Naive B cell (primary cell): Measurements from ENCODE around the gene CNPPD1. TPM values are rescaled to one million over a fixed set of nuclear protein-coding genes. Genes with fewer than 3 reads are reported as not detected.
"Not testable (repeated sequence)": the region's sequence is repeated elsewhere in the genome, so short reads cannot be mapped to it uniquely, and the experiment has no call there.

Source experiments
- ATAC-seq, 2 donors: fragments of 150-1000 bp; cut with Tn5 transposase; 2 replicates each; pipeline ENCODE4 v1.10.0; 2021; ENCODE audit warnings: low read depth in 2 of 2, mild to moderate bottlenecking in 2 of 2, moderate library complexity in 2 of 2
- DNase-seq: peaks from one replicate; pipeline ENCODE4 v3.0.0; 2022
- H3K27ac Mint-ChIP-seq, 6 donors: one replicate each; pipeline ENCODE4 v1.8.0; 2020 to 2022; ENCODE audit warnings: mild to moderate bottlenecking in 6 of 6, mixed read lengths in 6 of 6, moderate library complexity in 5 of 6, inconsistent platforms in 2 of 6
- H3K27me3 Mint-ChIP-seq, 3 donors: one replicate each; pipeline ENCODE4 v1.8.0; 2021 to 2022; ENCODE audit warnings: mixed read lengths in 3 of 3, mild to moderate bottlenecking in 1 of 3
- H3K36me3 Mint-ChIP-seq, 2 donors: one replicate each; pipeline ENCODE4 v1.8.0; 2020 to 2022; ENCODE audit warnings: mixed read lengths in 2 of 2, inconsistent platforms in 1 of 2, mild to moderate bottlenecking in 1 of 2
- H3K4me1 Mint-ChIP-seq, 3 donors: one replicate each; pipeline ENCODE4 v1.8.0; 2020 to 2022; ENCODE audit warnings: mixed read lengths in 3 of 3, inconsistent platforms in 1 of 3, mild to moderate bottlenecking in 1 of 3, moderate library complexity in 1 of 3
- H3K4me3 Mint-ChIP-seq, 8 donors: one replicate each; pipeline ENCODE4 v1.8.0; 2020 to 2022; ENCODE audit warnings: mild to moderate bottlenecking in 8 of 8, mixed read lengths in 8 of 8, moderate library complexity in 8 of 8, inconsistent platforms in 2 of 8
- H3K9me3 Mint-ChIP-seq, 7 donors: one replicate each; pipeline ENCODE4 v1.8.0; 2020 to 2022; ENCODE audit warnings: mixed read lengths in 7 of 7, mild to moderate bottlenecking in 5 of 7, inconsistent platforms in 2 of 7, moderate library complexity in 1 of 7
- polyA plus RNA-seq, 6 donors: library from polyadenylated mRNA; unstranded; fragments of 300-500 nt; fragmentation: Illumina TruSeq; gene quantifications; one replicate each; pipeline ENCODE4 v1.2.3, GENCODE V29; 2021; ENCODE audit warnings: low read depth in 6 of 6

The CNPPD1 gene
- polyA plus RNA-seq, 6 donors from 2014 or later, result 112 to 157 (median 133) TPM

DNA sequence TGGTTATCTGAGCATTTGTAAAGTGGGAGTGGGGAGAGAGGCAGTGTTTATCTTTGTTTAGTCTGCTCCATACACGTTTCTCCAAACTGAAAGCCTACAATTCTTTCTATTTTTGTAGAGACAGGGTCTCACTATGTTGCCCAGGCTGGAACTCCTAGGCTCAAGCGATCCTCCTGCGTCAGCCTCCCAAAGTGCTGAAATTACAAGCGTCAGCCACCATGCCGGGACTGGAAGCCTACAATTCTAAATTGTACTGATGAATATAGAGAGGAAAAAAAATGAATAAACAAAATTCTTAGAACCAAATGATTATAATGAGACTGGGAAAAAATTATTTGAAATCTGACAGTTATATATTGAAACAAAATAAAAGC lies 28.4 kb upstream of the CNPPD1 start:
- peak overlapping the region in 5 of 8 donors; percentile 20 to 76 (median 62) for H3K4me3 Mint-ChIP-seq
- peak overlapping the region in 3 of 6 donors; percentile 19 to 89 (median 70) for H3K27ac Mint-ChIP-seq
- no peaks in the 10 kb centered on the region for H3K36me3 Mint-ChIP-seq
- peaks cover 12 to 29% (median 21%) of the 10 kb centered on the region in 3 donors for H3K4me1 Mint-ChIP-seq
- no peak for DNase-seq
- H3K27me3 Mint-ChIP-seq, result peaks cover 0 to 5% (median 0%) of the 10 kb centered on the region in 3 donors
- no peak for ATAC-seq
- no peaks in the 10 kb centered on the region for H3K9me3 Mint-ChIP-seq

DNA sequence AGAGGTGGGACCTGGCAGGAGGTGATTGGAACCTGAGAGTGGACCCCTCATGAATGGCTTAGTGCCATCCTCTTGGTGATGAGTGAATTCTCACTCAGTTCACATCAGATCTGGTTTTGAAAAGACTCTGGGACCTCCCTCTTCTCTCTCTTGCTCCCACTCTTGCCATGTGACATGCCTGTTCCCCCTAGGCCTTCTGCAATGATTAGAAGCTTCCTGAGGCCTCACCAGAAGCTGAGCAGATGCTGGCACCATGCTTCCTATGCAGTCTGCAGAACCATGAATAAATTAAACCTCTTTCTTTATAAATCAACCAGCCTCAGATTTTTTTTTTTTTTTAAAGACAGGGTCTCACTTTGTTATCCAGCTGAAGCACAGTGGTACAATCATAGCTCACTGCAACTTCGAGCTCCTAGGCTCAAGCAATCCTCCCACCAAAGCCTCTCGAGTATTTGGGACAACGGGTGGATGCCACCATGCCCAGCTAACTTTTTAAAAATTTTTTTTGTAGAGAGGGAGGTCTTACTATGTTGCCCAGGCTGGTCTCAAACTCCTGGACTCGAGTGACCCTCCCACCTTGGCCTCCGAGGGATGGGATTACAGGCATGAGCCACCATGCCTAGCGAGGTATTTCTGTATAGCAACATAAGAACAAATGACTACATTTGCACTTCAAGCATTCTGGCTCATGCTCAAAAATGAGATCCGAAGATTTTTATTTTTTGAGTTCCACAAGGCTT lies 27.9 kb upstream of the CNPPD1 start:
- peaks cover 0 to 8% (median 4%) of the 10 kb centered on the region in 3 donors for H3K27me3 Mint-ChIP-seq
- peaks cover 12 to 29% (median 21%) of the 10 kb centered on the region in 3 donors for H3K4me1 Mint-ChIP-seq
- DNase-seq (no peak), ATAC-seq (no peak)
- peak overlapping the region in 2 of 8 donors; percentile 62 to 76 for H3K4me3 Mint-ChIP-seq
- no peaks in the 10 kb centered on the region for H3K9me3 Mint-ChIP-seq
- no peaks in the 10 kb centered on the region for H3K36me3 Mint-ChIP-seq
- H3K27ac Mint-ChIP-seq, result peak overlapping the region in 1 of 6 donors; percentile 24

DNA sequence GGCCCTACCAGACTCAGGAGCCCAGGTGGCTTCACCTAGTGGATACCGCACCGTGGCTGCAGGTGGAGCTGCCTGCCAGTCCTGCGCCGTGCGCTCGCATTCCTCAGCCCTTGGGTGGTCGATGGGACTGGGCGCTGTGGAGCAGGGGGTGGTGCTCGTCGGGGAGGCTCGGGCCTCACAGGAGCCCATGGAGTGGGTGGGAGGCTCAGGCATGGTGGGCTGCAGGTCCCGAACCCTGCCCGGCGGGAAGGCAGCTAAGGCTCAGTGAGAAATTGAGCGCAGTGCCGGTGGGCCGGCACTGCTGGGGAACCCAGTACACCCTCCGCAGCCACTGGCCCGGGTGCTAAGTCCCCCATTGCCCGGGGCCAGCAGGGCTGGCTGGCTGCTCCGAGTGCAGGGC lies 24.6 kb upstream of the CNPPD1 start:
- not testable (repeated sequence) for H3K27ac Mint-ChIP-seq, H3K36me3 Mint-ChIP-seq, DNase-seq, H3K9me3 Mint-ChIP-seq, H3K4me3 Mint-ChIP-seq, ATAC-seq
- Mint-ChIP-seq H3K27me3 (peaks cover 5 to 19% (median 17%) of the 10 kb centered on the region in 3 donors), H3K4me1 (peaks cover 4 to 13% (median 4%) of the 10 kb centered on the region in 3 donors)

DNA sequence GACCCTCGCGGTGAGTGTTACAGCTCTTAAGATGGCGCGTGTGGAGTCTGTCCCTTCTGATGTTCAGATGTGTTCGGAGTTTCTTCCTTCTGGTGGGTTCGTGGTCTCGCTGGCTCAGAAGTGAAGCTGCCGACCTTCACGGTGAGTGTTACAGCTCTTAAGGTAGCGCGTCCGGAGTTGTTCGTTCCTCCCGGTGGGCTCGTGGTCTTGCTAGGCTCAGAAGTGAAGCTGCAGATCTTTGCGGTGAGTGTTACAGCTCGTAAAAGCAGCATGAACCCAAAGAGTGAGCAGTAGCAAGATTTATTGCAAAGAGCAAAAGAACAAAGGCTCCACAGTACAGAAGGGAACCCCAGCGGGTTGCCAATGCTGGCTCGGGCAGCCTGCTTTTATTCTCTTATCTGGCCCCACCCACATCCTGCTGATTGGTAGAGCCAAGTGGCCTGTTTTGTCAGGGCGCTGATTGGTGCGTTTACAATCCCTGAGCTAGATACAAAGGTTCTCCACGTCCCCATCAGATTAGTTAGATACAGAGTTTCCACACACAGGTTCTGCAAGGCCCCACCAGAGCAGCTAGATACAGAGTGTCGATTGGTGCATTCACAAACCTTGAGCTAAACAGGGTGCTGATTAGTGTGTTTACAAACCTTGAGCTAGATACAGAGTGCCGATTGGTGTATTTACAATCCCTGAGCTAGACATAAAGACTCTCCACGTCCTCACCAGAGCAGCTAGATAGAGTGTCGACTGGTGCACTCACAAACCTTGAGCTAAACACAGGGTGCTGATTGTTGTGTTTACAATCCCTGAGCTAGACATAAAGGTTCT lies 24.0 kb upstream of the CNPPD1 start:
- not testable (repeated sequence) for ATAC-seq, DNase-seq, H3K9me3 Mint-ChIP-seq, H3K36me3 Mint-ChIP-seq, H3K4me1 Mint-ChIP-seq
- Mint-ChIP-seq H3K27me3 (peaks cover 5 to 19% (median 17%) of the 10 kb centered on the region in 3 donors), H3K27ac (peak overlapping the region in 2 of 6 donors; percentile 11 to 38), H3K4me3 (peak overlapping the region in 2 of 8 donors; percentile 29 to 53)

DNA sequence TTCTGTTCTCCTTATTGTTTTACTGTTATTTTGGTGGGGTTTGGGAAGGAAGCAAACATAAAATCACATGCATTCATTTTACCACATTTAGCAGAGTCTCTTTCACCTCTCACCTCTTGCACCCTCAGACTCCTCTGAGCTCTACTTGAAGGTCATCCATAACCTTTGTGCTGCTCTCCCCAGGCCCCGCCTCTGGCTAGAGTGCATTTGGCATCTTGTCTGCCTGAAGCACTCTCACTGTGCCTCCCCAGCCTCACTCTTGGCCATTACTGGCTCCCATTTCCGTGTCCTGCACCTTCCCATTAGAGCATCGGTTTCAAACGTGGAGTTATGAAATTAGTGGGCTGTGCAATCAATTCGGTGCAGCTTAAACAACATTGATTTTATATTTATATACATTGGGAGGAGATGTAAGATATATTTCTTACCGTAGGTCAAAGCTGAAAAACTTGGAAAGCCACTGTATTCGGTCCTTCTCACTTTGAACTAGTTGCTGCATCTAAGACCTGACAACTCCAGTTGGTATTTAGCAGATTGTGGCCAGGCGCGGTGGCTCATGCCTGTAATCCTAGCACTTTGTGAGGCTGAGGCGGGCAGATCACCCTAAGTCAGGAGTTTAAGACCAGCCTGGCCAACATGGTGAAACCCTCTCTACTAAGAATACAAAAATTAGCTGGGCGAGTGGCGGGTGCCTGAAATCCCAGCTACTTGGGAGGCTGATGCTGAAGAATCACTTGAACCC lies 22.9 kb upstream of the CNPPD1 start:
- H3K27me3 Mint-ChIP-seq, result peaks cover 5 to 19% (median 17%) of the 10 kb centered on the region in 3 donors
- no peaks in the 10 kb centered on the region for H3K9me3 Mint-ChIP-seq
- H3K27ac Mint-ChIP-seq, result no peak overlapping the region
- H3K36me3 Mint-ChIP-seq, result no peaks in the 10 kb centered on the region
- ATAC-seq (no peak), DNase-seq (no peak)
- H3K4me1 Mint-ChIP-seq, result peaks cover 0 to 3% (median 0%) of the 10 kb centered on the region in 3 donors
- H3K4me3 Mint-ChIP-seq, result no peak overlapping the region

DNA sequence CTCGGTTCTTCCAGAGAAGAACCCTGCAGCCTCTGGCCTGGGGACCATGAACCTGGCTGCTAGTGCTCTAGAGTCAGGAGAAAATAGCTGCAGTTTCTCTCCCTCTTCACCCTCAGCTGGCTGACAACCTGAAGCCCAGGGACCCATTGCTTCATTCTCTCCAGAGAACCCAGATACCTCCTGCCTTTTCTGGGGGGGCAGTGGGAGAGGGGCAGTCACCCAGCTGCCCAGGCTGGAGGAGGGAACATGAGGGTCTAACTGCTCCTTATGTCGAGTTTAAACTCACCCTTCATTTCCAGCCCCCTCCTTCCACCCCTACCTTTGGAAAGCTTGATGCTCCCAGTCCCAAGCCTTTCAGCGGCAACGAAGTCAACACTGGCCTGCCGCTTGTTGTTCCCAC lies 22.2 kb upstream of the CNPPD1 start:
- H3K27ac Mint-ChIP-seq, result no peak overlapping the region

DNA sequence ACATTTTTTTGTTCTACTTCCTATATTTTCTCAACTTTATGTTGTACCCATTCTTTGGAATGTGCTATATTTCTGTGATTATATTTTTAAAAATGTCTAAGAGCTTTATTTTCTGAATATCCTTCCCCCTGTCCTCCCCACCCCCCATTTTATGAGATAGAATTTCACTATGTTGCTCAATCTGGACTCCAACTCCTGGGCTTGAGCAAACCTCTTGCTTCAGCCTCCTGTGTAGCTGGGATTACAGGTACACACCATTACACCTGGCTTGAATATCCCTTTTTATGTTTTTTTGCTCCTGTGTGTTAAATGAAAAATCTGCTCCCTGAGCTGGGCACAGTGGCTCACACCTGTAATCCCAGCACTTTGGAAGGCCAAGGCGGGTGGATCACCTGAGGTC lies 20.7 kb upstream of the CNPPD1 start:
- Mint-ChIP-seq H3K4me3 (no peak overlapping the region), H3K9me3 (no peaks in the 10 kb centered on the region), H3K27ac (no peak overlapping the region), H3K27me3 (peaks cover 5 to 19% (median 17%) of the 10 kb centered on the region in 3 donors), H3K36me3 (no peaks in the 10 kb centered on the region), H3K4me1 (peaks cover 0 to 3% (median 0%) of the 10 kb centered on the region in 3 donors)
- ATAC-seq, result no peak
- DNase-seq, result no peak

More for the DNA sequence above, 22.2 kb upstream of the CNPPD1 start:
- Mint-ChIP-seq H3K4me1 (peaks cover 0 to 3% (median 0%) of the 10 kb centered on the region in 3 donors), H3K36me3 (no peaks in the 10 kb centered on the region), H3K9me3 (no peaks in the 10 kb centered on the region), H3K4me3 (no peak overlapping the region), H3K27me3 (peaks cover 5 to 19% (median 17%) of the 10 kb centered on the region in 3 donors)
- no peak for DNase-seq
- ATAC-seq, result no peak

DNA sequence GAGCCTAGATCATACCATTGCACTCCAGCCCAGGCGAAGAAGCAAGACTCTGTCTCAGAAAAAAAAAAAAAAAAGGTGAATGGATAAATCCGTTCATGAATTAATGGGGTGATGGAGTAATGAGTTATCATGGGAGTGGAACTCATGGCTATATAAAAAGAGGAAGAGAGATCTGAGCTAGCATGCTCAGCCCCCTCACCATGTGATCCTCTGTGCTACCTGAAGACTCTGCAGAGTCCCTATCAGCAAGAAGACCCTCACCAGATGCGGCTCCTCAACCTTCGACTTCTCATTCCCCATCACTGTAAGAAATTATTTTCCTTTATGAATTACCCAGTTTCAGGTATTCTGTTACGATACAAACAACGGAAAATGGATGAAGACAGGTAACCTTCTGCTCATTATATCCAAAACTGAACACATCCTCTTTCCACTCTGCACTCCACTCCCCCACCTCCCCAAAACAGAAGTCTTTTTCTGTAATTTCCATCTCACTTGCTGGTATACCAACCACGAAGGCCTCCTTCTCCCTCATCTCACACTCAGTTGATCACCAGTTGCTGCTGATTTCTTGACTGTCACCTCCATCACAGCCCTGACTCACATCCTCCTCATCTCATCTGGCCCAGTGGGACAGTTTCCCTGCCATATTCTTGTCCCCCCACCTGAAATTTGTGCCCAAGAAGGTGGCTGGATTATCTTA lies 10.2 kb upstream of the CNPPD1 start:
- ATAC-seq (peak; percentile 58 to 79), DNase-seq (no peak)
- Mint-ChIP-seq H3K4me1 (peaks cover 11 to 21% (median 13%) of the 10 kb centered on the region in 3 donors), H3K27me3 (no peaks in the 10 kb centered on the region), H3K9me3 (no peaks in the 10 kb centered on the region), H3K4me3 (peak overlapping the region in 1 of 8 donors; percentile 53), H3K27ac (peak overlapping the region; percentile 18 to 91 (median 56)), H3K36me3 (peaks cover 0 to 5% of the 10 kb centered on the region in 2 donors)

DNA sequence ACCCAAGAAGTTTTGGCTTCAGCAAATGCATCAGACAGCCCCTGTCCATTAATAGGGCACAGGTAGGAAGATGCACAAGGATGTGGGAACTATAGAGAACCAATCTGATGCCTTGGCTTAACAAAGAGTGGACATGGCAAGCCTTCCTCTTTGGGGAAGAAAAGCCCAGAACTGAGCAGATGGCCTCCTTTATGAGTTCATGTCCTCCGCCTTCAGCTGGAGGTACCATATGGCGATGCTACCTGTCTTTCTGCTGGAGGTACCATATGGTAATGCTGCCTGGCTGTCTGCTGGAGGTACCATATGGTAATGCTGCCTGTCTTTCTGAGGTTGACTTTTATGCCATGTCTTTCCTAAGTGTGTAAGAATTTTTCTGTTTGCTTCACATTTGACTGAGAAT lies 7.4 kb upstream of the CNPPD1 start:
- no peaks in the 10 kb centered on the region for H3K27me3 Mint-ChIP-seq
- peaks cover 10 to 15% of the 10 kb centered on the region in 2 donors for H3K36me3 Mint-ChIP-seq
- ATAC-seq, result no peak
- DNase-seq, result no peak
- H3K9me3 Mint-ChIP-seq, result no peaks in the 10 kb centered on the region
- H3K4me3 Mint-ChIP-seq, result peak overlapping the region in 1 of 8 donors; percentile 33
- H3K4me1 Mint-ChIP-seq, result peaks cover 26 to 32% (median 26%) of the 10 kb centered on the region in 3 donors
- H3K27ac Mint-ChIP-seq, result peak overlapping the region in 4 of 6 donors; percentile 5 to 79 (median 42)

DNA sequence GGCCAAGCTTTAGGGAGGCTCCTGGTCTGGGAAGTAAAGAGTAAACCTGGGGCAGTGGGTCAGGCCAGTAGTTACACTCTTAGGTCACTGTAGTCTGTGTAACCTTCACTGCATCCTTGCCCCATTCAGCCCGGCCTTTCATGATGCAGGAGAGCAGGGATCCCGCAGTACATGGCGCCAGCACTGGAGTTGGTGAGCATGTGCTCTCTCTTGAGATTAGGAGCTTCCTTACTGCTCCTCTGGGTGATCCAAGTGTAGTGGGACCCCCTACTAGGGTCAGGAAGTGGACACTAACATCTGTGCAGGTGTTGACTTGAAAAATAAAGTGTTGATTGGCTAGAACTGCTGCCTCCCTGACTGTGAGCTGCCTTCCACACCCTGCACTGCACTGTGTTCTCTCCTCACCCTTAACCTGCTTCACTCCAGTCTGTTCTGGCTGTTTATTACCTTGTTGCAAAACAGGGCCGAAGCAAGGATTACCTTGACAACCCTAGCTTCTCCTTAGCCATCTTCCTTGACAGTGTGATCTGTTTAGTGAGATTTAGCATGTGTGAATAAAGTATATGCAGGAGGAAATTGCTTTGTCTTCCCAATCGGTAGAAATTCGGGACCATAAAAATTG lies 6.5 kb upstream of the CNPPD1 start:
- peak overlapping the region in 1 of 8 donors; percentile 12 for H3K4me3 Mint-ChIP-seq
- H3K27me3 Mint-ChIP-seq, result no peaks in the 10 kb centered on the region
- H3K9me3 Mint-ChIP-seq, result no peaks in the 10 kb centered on the region
- peaks cover 31 to 38% (median 32%) of the 10 kb centered on the region in 3 donors for H3K4me1 Mint-ChIP-seq
- peaks cover 10 to 15% of the 10 kb centered on the region in 2 donors for H3K36me3 Mint-ChIP-seq
- peak overlapping the region in 3 of 6 donors; percentile 9 to 71 (median 32) for H3K27ac Mint-ChIP-seq
- no peak for DNase-seq
- no peak for ATAC-seq

DNA sequence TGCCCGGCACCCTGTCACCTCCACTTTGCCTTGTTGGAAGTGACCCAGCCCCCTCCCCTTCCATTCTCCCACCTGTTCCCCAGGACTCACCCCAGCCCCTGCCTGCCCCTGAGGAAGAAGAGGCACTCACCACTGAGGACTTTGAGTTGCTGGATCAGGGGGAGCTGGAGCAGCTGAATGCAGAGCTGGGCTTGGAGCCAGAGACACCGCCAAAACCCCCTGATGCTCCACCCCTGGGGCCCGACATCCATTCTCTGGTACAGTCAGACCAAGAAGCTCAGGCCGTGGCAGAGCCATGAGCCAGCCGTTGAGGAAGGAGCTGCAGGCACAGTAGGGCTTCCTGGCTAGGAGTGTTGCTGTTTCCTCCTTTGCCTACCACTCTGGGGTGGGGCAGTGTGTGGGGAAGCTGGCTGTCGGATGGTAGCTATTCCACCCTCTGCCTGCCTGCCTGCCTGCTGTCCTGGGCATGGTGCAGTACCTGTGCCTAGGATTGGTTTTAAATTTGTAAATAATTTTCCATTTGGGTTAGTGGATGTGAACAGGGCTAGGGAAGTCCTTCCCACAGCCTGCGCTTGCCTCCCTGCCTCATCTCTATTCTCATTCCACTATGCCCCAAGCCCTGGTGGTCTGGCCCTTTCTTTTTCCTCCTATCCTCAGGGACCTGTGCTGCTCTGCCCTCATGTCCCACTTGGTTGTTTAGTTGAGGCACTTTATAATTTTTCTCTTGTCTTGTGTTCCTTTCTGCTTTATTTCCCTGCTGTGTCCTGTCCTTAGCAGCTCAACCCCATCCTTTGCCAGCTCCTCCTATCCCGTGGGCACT lies 5.8 kb upstream of the CNPPD1 start:
- ATAC-seq, result no peak
- H3K4me3 Mint-ChIP-seq, result peak overlapping the region in 1 of 8 donors; percentile 12
- H3K9me3 Mint-ChIP-seq, result no peaks in the 10 kb centered on the region
- H3K36me3 Mint-ChIP-seq, result peaks cover 10 to 15% of the 10 kb centered on the region in 2 donors
- no peak for DNase-seq
- no peaks in the 10 kb centered on the region for H3K27me3 Mint-ChIP-seq
- peaks cover 33 to 40% (median 36%) of the 10 kb centered on the region in 3 donors for H3K4me1 Mint-ChIP-seq
- peak overlapping the region in 2 of 6 donors; percentile 9 to 71 for H3K27ac Mint-ChIP-seq
